ENCODE data around the gene FZD7. TPM values are rescaled to one million over a fixed set of nuclear protein-coding genes. Genes with fewer than 3 reads are reported as not detected.

The FZD7 gene
- total RNA-seq, 3 donors from 2014 or later: 4.8 to 84.3 (median 5.9) TPM

DNA sequence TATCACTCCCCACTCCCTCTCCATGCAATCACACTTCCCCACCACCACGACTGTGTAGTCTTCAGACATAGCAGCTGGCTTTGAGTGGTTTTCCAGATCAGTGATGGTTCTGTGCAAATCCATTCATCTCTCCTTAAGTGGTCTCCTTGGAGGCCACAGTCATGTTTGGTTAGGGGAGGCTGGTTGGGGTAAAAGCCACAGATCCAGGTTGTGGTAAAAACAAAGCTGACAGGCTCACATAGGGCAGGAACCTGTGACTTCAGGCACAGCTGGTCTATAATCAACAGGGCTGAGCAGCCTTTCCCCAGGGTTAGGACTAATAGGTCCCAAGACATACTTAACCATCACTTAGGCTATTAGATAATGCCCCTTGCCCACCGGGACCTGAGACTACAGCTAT is 46.2 kb upstream of the FZD7 start:
- Histone ChIP-seq H3K9me3 (no peaks in the 10 kb centered on the region), H3K4me3 (no peak overlapping the region), H3K36me3 (ENCODE audit: low read depth) (no peaks in the 10 kb centered on the region), H3K4me1 (ENCODE audit: low read depth) (no peaks in the 10 kb centered on the region)
- ATAC-seq: no peak
- TF ChIP-seq, protein P1, sequence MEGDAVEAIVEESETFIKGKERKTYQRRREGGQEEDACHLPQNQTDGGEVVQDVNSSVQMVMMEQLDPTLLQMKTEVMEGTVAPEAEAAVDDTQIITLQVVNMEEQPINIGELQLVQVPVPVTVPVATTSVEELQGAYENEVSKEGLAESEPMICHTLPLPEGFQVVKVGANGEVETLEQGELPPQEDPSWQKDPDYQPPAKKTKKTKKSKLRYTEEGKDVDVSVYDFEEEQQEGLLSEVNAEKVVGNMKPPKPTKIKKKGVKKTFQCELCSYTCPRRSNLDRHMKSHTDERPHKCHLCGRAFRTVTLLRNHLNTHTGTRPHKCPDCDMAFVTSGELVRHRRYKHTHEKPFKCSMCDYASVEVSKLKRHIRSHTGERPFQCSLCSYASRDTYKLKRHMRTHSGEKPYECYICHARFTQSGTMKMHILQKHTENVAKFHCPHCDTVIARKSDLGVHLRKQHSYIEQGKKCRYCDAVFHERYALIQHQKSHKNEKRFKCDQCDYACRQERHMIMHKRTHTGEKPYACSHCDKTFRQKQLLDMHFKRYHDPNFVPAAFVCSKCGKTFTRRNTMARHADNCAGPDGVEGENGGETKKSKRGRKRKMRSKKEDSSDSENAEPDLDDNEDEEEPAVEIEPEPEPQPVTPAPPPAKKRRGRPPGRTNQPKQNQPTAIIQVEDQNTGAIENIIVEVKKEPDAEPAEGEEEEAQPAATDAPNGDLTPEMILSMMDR (IDR thresholded peaks at IDR 0.05): no peak
- no peak for DNase-seq
- intact Hi-C loops (cut with DNase I, micrococcal nuclease): no loop called here

DNA sequence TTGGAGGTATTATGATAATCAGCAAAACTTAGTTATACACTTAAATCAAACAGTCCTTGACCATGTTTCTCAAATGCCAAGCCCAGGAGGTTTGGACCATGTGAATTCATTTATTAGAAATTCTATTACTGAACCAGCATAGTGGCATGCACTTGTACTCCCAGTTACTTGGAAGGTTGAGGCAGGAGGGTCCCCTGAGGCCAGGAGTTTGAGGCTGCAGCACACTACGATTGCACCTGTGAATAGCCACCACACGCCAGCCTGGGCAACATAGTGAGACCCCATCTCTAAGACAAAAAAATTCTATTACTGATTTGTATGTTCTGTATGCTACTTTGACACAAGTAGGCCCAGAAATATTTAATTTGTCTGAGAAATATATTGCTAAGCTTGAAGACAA is 43.6 kb upstream of the FZD7 start:
- DNase-seq (no peak), ATAC-seq (no peak)
- TF ChIP-seq, protein P1 (IDR thresholded peaks at IDR 0.05): no peak
- Histone ChIP-seq H3K4me1 (ENCODE audit: low read depth) (no peaks in the 10 kb centered on the region), H3K9me3 (no peaks in the 10 kb centered on the region), H3K4me3 (no peak overlapping the region), H3K36me3 (ENCODE audit: low read depth) (no peaks in the 10 kb centered on the region)
- intact Hi-C loops (cut with DNase I, micrococcal nuclease): no loop called here

DNA sequence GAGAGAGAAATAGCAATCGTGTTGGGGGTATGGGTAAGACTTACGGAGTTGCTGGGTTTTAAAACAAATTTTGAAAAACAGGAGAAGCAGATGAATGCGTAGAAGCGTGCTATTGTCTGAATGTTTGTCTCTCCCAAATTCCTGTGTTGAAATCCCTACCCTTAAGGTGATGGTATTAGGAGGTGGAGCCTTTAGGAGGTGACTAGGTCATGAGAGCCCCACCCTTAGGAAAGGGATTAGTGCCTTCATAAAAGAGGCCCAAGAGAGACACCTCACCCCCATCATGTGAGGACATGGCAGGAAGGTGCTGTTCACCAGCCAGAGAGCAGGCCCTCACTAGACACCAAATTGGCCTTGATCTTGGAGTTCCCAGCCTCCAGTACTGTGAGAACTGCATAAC is 40.7 kb upstream of the FZD7 start:
- Histone ChIP-seq H3K4me3 (no peak overlapping the region), H3K4me1 (ENCODE audit: low read depth) (no peaks in the 10 kb centered on the region), H3K9me3 (no peaks in the 10 kb centered on the region), H3K36me3 (ENCODE audit: low read depth) (no peaks in the 10 kb centered on the region)
- DNase-seq: no peak
- TF ChIP-seq, protein P1 (IDR thresholded peaks at IDR 0.05): no peak
- intact Hi-C loops (cut with DNase I, micrococcal nuclease): no loop called here
- no peak for ATAC-seq

DNA sequence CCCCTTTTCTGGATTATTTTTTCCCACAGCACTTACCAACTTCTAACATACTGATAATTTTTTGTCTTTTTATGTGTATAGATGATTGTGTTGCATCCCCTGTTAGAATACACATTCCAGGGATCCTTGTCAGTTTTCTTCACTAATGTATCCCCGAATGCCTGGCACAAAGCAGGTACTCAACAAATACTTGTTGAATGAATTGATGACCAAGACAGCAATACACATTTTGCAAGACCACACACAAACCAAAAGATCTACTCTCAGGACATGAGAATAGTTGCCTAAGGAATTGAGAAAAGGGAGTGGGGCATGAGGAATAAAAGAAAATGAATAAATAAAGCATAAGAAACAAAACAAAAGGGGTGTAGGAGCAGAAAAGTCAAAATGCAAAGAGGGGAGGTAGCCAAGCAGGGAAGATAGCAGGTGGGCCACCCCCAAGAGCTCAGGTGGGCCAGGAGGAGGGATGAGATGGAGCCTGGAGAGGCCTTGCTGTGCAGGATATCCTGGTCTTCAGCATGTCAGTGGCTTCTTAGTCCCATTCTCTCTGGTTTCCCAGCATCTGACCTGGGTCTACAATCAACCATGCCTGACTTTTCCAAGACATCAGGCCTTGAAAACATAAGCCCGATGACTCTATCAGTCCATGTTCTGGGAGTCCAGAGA is 38.5 kb upstream of the FZD7 start:
- intact Hi-C loops (cut with DNase I, micrococcal nuclease): no loop called here
- no peaks in the 10 kb centered on the region for H3K4me1 ChIP-seq (ENCODE audit: low read depth)
- H3K36me3 ChIP-seq (ENCODE audit: low read depth): no peaks in the 10 kb centered on the region
- no peaks in the 10 kb centered on the region for H3K9me3 ChIP-seq
- TF ChIP-seq, protein P1 (IDR thresholded peaks at IDR 0.05): no peak
- DNase-seq (no peak), ATAC-seq (no peak)
- H3K4me3 ChIP-seq: no peak overlapping the region

DNA sequence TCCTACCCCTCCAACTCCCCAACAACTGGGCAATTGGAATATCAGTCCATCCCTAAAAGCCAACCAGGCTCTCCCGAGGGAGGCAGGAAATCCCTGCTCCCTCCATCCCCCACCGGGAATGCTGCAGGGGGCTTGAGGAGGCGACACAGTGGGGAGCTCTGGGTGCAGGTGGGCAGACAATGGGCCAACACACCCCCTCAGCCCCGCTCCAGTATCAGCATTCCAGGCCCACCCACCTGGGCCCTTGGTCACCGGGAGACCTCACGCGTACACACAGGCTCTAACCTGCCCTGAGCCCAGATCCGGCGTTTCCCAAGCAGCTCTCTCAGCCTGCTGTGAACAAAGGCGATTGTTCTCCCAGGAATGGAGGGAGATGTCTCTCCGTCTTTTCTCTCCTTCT is 37.6 kb upstream of the FZD7 start:
- DNase-seq (no peak), ATAC-seq (no peak)
- TF ChIP-seq, protein P1 (IDR thresholded peaks at IDR 0.05): no peak
- no peaks in the 10 kb centered on the region for H3K4me1 ChIP-seq (ENCODE audit: low read depth)
- no peaks in the 10 kb centered on the region for H3K9me3 ChIP-seq
- intact Hi-C loops (cut with DNase I, micrococcal nuclease): no loop called here
- H3K36me3 ChIP-seq (ENCODE audit: low read depth): no peaks in the 10 kb centered on the region
- H3K4me3 ChIP-seq: no peak overlapping the region
